ENCODE measurements around the gene RHBDF2.

Gene RHBDF2

DNA sequence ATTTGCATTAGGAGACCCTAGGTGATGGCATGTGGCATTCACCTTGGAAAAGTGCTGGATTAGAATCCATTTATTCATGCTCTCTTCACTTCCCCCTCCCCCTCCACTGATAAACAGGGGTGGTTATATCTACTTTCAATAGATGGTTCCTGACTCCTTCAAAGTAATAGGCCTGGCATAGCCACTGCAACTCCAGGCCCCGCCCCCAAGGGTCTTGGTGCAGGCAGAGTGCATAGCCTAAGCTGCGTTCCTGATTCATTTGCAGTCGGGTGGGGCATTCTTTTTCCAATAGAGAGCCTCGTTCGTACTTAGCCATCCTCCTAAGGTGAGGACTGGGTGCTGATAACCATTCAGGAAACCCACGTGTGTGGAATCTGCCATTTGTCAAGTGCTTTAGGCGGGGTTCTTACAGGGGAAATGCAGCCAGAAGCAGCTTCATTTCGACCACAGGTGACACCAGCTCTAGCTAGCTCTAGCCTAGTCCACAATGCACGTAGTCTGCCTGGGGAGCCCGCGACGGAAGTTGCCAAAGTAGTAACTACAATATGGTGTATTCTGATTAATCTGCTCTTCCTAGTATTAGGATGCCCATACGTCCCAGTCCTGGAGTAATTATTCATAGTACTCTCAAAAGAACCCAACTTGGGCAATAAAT lies 59.4 kb downstream of the RHBDF2 start:
- DNase-seq (ENCODE audit: low read depth in 2 of 3, low spot score in 2 of 3) = no peak

DNA sequence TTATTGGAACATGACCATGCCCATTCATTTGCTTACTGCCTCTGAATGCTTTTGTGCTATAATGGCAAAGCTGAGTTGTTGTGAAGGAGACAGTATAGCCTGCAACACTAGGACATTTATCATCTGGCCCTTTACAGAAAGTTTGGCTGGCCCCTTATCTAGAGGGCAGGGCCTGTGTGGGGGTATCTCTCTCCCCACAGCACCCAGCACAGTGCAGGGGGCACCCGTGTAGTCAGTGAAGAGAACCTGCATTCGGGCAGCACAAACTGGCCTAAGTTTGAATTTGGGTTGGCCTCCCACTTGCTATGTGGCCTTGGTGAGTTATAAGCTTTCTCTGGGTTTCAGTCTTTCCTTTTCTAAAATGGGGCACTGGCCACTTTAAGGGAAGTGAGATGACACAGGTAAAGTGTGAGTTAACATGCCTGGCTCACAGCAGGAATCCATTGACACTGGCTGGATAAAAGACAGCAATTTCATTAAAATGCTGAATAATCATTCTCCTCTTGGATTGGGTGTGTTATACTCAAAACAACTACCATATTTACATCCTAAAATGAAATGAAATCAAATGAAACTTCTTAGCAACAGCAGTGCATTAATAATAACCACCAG lies 60.4 kb downstream of the RHBDF2 start:
- DNase-seq (ENCODE audit: low read depth in 2 of 3, low spot score in 2 of 3) = no peak

DNA sequence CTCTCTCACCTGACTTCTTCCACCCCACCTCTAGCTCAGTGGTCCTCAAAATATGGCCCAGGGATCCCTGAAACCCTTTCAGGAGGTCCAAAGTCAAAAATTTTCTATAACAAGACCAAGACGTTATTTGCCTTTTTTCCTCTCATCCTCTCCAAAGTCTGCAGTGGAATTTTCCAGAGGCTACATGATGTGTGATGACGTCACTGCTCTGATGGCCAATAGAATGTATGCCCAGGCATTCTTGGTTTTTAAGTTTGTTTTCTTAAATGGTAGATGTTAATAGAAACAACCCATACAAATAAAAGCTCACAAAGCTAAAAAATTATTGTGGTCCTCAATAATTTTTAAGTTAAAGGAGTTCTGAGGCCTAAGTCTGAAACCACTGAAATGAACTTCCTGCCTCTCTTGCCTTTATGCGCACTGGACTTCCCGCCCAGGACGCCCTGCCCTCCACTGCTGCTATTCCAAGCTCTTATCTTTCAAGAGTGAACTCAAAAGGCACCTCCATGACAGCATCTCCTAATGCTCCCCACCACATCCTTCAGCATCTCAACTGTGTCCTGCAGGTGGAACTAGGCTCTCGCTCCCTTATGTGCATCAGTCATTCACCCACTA lies 61.8 kb downstream of the RHBDF2 start:
- no peak for DNase-seq (ENCODE audit: low read depth in 2 of 3, low spot score in 2 of 3)

DNA sequence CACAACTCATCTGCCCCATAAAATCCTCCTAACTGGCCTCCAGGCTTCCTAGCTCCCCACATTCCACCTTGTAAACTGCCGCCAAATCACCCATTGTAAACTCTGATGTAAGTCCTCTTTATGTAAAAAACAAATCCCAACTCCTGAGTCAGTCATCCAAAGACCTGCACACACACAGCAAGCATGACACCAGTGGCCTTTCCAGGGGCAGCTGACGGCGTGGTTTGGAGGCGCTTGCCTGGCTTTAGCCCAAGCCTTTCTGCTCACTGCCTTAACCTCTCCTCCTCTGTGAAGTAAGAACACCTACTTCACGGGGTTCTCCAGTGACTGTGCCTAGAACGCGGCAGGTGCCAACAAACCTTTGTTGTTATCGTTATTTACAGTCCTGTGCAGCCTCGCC lies 62.3 kb downstream of the RHBDF2 start:
- DNase-seq (ENCODE audit: low read depth in 2 of 3, low spot score in 2 of 3) = no peak

DNA sequence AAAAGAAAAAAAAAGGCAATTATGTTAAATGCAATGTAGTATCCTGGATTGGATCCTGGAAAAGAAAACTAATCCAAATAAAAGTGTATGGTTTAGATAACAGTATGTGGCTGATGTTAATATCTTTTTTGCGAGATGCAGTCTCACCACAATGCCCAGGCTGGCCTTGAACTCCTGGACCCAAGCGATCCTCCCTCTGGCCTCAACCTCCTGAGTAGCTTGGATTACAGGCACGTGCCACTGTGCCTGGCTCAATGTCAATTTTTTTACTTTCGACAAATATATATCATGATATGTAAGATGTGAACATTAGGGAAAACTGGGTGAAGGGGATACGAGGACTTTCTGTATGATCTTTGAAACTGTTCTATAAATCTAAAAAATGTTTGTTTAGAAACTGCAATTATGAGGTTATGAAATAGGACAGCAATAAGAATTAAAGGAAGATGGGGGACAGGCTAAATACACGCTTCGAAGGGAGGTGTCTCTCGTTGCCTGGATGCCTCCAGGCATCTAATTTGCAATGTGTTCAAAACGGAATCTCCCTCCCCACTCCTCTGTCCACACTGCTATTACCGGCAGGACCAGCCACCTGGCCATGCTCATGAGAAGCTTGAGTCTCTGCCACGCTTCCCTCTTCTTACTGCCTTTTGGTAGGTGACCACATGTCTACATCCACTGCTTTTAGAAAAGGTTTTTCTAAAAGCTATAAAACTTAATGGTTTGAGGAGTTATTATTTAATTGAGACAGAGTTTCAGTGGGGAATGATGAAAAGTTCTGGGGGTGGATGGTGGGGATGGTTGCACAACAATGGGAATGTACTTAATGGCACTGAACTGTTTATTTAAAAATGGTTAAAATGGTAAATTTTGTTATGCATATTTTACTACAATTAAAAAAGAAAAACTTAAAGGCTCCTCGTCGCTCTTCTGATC lies 63.5 kb downstream of the RHBDF2 start:
- no peak for DNase-seq (ENCODE audit: low read depth in 2 of 3, low spot score in 2 of 3)

DNA sequence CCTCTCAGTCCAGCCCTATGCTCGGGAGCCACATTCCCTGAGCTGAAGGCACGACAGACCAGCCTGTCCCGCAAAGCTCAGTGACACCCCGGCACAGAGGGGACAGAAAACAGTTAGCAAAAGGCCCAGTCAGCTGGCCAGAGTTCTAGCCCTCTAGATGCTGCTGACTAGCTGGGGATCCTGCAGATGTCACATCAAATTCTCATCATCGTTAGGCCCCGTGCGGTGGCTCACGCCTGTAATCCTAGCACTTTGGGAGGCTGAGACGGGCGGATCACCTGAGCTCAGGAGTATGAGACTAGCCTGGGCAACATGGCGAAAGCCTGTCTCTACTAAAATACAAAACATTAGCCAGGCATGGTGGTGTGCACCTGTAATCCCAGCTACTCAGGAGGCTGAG lies 65.5 kb downstream of the RHBDF2 start:
- no peak for DNase-seq (ENCODE audit: low read depth in 2 of 3, low spot score in 2 of 3)

DNA sequence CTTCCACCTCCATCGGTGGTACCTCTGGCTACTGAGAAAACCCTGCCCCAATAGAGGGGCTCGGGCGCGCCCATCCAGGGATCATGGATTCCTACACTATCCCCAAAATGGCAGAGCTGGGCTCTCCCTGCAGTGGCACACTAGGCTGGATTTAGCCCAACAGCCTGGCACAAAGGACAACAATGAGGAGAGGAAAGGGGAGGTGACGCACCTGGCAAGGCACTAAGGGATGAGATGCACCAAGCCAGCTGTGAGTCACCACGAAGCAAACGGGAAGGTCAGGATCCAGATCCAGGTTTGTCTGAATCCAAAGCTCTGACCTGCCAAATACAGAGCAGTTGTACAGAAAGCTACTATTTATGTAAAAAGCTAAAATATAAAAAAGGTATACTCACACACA lies 66.4 kb downstream of the RHBDF2 start:
- DNase-seq (ENCODE audit: low read depth in 2 of 3, low spot score in 2 of 3) = no peak

DNA sequence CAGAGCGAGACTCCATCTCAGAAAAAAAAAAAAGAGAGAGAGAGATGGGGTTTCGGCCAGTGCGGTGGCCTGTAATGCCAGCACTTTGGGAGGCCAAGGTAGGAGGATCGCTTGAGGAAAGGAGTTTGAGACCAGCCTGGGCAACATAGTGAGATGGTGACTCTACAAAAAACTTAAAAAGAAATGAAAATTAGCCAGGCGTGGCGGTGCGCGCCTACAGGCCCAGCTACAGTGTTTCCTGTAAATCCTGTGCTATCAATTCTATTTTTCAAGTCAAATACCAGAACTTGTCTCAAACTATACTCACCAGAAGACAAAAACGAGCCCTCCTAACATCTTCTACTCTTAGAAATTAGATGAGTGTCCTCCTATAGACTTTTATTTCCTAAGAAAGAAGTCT lies 67.5 kb downstream of the RHBDF2 start:
- no peak for DNase-seq (ENCODE audit: low read depth in 2 of 3, low spot score in 2 of 3)

DNA sequence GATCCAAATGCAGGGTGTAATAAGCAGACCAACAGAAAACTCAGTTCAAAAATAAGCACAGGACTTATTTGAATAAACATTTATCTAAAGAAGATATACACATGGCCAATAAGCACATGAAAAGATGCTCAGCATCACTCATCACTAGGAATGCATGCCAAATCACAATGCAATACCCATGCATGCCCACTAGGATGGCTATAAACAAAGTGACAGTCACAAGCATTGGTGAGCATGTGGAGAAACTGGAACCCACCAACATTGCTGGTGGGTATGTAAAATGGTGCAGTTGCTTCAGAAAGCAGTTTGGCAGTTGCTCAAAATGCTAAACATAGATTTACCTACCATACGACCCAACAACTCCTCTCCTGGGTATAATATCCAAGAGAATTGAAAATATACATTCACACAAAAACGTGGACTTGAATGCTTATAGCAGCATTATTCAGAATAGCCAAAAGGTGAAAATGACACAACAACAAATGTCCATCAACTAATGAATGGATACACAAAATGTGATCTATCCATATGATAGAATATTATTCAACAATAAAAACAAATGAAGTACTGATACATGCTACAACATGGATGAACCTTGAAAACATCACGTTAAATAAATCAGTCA lies 68.4 kb downstream of the RHBDF2 start:
- no peak for DNase-seq (ENCODE audit: low read depth in 2 of 3, low spot score in 2 of 3)

DNA sequence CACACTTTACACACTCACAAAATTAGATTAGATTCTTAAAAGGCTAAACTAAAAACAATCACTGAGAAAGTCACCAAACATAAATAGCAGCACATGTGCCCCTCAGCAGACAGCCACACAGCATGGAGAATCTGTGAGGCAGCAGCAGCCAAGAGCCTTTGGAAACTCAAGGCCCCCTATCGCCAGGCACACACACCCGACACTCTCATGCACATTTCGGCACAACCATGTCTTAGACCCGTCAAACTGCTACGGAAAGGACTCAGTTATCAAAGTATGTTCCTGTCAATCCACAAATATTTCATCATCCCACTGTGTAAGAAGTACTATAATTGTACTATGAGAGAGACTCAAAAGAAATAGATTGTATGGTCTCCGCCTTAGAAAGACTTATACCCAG lies 69.2 kb downstream of the RHBDF2 start:
- no peak for DNase-seq (ENCODE audit: low read depth in 2 of 3, low spot score in 2 of 3)

DNA sequence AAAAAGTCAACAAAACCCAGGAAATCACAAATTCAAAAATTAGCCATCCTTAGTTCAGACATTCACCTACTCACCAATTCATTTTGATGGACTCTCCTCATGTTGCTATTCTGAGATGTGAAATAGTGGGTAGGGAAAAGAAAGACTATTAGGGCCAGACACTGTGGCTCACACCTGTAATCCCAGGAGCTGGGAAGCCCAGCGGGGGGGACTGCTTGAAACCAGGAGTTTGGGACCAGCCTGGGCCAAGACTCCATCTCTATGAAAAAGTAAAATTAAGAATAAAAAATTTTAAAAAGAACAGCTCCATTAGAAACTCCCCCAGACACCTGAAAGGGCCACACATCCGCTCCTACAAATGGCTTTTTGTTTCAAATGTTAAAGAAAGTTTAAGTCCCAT lies 69.7 kb downstream of the RHBDF2 start:
- no peak for DNase-seq (ENCODE audit: low read depth in 2 of 3, low spot score in 2 of 3)

DNA sequence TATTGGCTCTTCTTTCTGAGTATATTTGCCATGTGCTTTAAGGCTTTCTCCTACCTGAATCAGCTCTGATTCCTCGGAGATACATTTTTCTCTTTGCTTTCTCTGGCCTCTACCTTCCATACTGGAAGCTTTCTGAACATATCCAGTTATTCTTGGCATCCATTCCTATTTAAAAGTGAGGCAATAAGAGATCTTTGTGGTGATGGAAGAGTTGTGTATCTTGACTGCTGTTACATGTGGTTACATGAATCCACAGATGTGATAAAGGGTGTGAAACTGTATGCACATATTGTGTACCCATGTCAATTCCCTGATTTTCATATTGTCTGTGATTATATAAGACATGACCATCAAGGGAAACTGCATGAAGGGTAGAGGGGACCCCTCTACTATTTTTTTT lies 72.7 kb downstream of the RHBDF2 start:
- no peak for DNase-seq (ENCODE audit: low read depth in 2 of 3, low spot score in 2 of 3)

DNA sequence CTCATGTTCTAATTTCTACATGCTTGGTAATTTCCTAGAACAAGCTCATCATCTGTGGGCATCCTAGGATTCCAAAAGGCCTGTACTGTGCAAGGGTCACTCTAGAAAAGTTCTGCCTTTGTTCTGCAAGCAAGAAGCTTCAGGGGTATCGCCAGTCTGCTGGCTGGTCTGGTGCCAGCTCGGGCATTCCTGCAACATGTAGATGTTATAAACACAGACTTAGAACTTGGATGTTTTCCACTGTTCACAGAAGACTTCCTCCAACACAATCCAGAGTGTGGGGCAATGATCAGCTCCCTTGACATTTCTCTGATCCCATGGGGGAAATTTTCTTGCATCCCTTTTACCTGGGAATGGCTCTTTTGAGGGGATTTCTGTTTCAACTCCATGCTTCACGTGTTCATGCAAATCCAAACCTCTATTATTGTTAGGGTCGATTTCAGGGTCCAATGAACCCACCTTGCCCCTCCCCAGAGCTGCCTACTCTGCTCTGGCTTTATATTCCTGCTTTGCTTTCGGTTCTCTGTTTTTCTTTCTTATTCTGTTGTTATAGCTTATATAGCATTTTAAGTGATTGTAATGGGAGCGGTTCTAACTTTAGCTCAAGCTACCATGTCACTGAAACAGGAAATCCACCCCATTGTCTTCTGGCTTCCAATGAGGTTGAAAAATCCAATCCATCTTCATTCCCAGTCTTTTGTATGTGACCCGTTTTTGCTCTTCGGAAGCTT lies 73.6 kb downstream of the RHBDF2 start:
- DNase-seq (ENCODE audit: low read depth in 2 of 3, low spot score in 2 of 3) = no peak

DNA sequence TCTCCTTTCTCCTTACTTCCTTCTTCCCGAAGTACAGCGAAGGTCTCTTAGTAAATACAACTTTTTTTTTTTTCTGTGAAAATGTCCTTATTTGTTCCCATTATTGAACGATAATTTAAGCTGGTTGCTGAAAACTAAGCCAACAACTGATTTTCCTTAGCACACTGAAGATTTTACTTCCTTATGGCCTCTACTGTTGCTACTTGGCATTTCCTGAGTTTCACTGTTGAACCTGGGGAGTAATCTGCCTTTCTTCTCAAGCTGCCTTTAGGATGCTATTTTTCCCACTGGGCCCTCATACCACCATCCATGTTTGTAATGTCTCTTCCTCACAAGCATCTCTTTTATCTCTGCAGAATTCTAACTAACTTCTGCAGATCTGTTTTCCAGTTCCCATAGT lies 74.4 kb downstream of the RHBDF2 start:
- no peak for DNase-seq (ENCODE audit: low read depth in 2 of 3, low spot score in 2 of 3)

DNA sequence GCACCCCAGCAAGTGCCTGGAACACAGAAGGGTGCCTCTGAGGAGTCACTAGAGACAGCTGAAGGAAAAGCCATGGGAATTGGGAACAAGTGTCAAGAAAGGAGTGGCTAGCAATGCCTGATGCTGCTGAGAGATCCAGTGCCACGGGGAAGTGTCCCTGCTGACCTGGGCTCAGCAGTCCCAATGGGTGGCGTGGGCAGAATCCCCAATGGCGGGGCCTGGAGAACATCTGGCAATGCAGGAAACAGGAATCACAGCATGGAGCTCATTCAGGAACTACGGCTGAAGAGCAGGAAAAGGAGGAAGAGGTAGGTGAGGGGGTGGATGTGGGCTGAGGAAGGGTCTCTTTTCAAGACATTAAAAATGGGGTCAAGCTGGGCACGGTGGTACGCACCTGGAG lies 78.4 kb downstream of the RHBDF2 start:
- DNase-seq (ENCODE audit: low read depth in 2 of 3, low spot score in 2 of 3) = no peak

DNA sequence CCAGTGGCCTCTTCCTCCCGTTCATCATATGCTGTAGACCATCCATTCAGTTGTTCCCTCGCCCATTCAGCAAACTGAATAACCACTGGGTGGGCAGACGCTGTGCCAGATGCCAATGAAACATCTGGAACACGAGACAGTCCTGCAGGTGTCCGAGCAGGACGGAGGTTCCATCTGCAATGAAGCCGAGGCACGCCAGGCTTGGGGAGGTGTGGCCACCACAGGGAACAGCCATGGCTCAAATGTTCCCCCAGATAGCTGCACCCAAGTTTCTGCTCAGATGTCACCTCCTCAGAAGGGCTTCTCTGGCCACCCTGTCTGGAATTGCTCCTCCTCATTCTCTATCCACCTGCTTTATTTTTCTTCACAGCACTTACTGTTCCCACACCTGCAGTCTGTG lies 78.8 kb downstream of the RHBDF2 start:
- no peak for DNase-seq (ENCODE audit: low read depth in 2 of 3, low spot score in 2 of 3)

DNA sequence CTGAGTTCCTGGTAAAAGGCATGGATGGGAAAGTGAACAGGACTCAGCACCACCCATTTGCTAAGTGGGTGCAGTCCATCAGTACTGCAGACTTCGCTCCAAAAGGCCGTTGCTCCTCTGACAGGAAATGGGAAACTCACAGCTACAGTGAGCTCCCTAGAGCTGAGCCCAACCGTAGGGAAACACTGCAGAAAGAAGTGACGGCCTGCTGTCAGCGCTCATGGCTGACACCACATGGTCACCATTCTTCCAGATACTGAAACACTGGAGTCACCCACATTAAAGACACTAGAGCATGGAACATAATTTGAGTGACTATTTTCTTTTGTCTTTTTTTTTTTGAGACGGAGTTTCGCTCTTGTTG lies 80.2 kb downstream of the RHBDF2 start:
- no peak for DNase-seq (ENCODE audit: low read depth in 2 of 3, low spot score in 2 of 3)
